GM12875 (cell line): ENCODE measurements around the gene CCDC102A.

Experiments
- H3K4me3 ChIP-seq: one replicate; pipeline ENCODE4 v1.5.1; 2011; ENCODE audit warnings: low read depth, low read length, control low read depth
- CTCF ChIP-seq: IDR thresholded peaks from 2 replicates; pipeline ENCODE4 v1.5.1; 2011; ENCODE audit warnings: low read depth, mild to moderate bottlenecking, control low read depth, inconsistent platforms, low read length, moderate library complexity, borderline replicate concordance; ENCODE audit not compliant: insufficient read depth

The CCDC102A gene

GRCh38 chr16:57531635-57532265 is 4.6 kb downstream of the CCDC102A start:
- no peak overlapping the region for H3K4me3 ChIP-seq
- no peak for TF ChIP-seq CTCF

GRCh38 chr16:57531253-57531575 is 5.2 kb downstream of the CCDC102A start:
- H3K4me3 ChIP-seq: no peak overlapping the region

GRCh38 chr16:57530522-57531252 is 5.7 kb downstream of the CCDC102A start:
- no peak for TF ChIP-seq CTCF
- no peak overlapping the region for H3K4me3 ChIP-seq

More at GRCh38 chr16:57531253-57531575, 5.2 kb downstream of the CCDC102A start:
- TF ChIP-seq CTCF: no peak

- TF ChIP-seq CTCF: no peak
- no peak overlapping the region for H3K4me3 ChIP-seq
Measured at GRCh38 chr16:57530104-57530521, 6.3 kb downstream of the CCDC102A start.

GRCh38 chr16:57529391-57530103 is 6.8 kb downstream of the CCDC102A start:
- no peak overlapping the region for H3K4me3 ChIP-seq
- no peak for TF ChIP-seq CTCF

GRCh38 chr16:57528499-57529390 is 7.6 kb downstream of the CCDC102A start:
- H3K4me3 ChIP-seq: no peak overlapping the region
- TF ChIP-seq CTCF: no peak
